Left lung (tissue), 10 donors: Measurements from ENCODE around the gene TNNI3. TPM values are rescaled to one million over a fixed set of nuclear protein-coding genes. Genes with fewer than 3 reads are reported as not detected.

Source experiments
- ATAC-seq: fragments of 200-7000 bp; cut with Tn5 transposase; one replicate; pipeline ENCODE4 v1.9.1; 2020; ENCODE audit warnings: moderate library complexity
- DNase-seq, 4 donors: peaks; one replicate each; pipeline ENCODE4 v3.0.0-alpha.2; 2013 to 2020
- H3K27ac ChIP-seq, 2 donors: fragments of 200-600 bp; sonication (generic) in 1 of 2; one replicate each; pipeline versions ENCODE4 v1.5.0 to v1.8.0; 2020 to 2021
- H3K27me3 ChIP-seq, 2 donors: fragments of 200-600 bp; sonication (generic) in 1 of 2; one replicate each; pipeline versions ENCODE4 v1.5.0 to v1.8.0; 2020 to 2021
- H3K36me3 ChIP-seq, 2 donors: fragments of 200-600 bp; sonication (generic) in 1 of 2; one replicate each; pipeline versions ENCODE4 v1.5.0 to v1.8.0; 2020 to 2021
- H3K4me1 ChIP-seq, 2 donors: fragments of 200-600 bp; one replicate each; pipeline ENCODE4 v1.8.0; 2021
- H3K4me3 ChIP-seq, 2 donors: fragments of 200-600 bp; sonication (generic) in 1 of 2; one replicate each; pipeline versions ENCODE4 v1.5.0 to v1.8.0; 2020 to 2021; ENCODE audit warnings: mild to moderate bottlenecking in 1 of 2
- H3K9me3 ChIP-seq, 2 donors: fragments of 200-600 bp; sonication (generic) in 1 of 2; one replicate each; pipeline versions ENCODE4 v1.5.0 to v1.8.0; 2020 to 2021
- CTCF ChIP-seq, 2 donors: fragments of 200-600 bp; sonication (generic) in 1 of 2; IDR thresholded peaks; one replicate each; pipeline versions ENCODE4 v1.5.0 to v1.8.0; 2021; ENCODE audit warnings: antibody characterized with exemption in 2 of 2
- intact Hi-C, 2 donors: fragments of 100-400 bp; cut with DNase I; formaldehyde crosslinking; loops; one replicate each; pipeline versions ENCODE4 v1.11.2 to v1.14.2; 2022
- polyA plus RNA-seq, 6 donors: library from polyadenylated mRNA; unstranded; fragments of 120-200 nt; gene quantifications; one replicate each; pipeline ENCODE4 v1.2.1, GENCODE V29; 2013; ENCODE audit not compliant: insufficient read length in 6 of 6
- total RNA-seq, 2 donors: library from RNA; stranded (reverse); fragmentation: NEBNext Ultra II Directional; extraction: Animal tissue kit (Norgen Biotek cat#: 25700); gene quantifications; one replicate each; pipeline ENCODE4 v1.2.1, GENCODE V29; 2021
- donor health status: DM: no; HTN: yes; CAD: no.
- donor health status: DM: no; HTN: no; CAD: no.

TNNI3 gene
- total and polyA plus RNA-seq, 8 donors = 0.75 to 1.6 (median 0.98) TPM; not detected in 1

- intact Hi-C loops = no loop called here
- peaks cover 10 to 24% of the 10 kb centered on the region in 2 donors for H3K4me1 ChIP-seq
- no peak for DNase-seq
- H3K27me3 ChIP-seq = peaks cover 88 to 100% of the 10 kb centered on the region in 2 donors
- TF ChIP-seq CTCF (IDR thresholded peaks at IDR 0.05) = no peak
- H3K9me3 ChIP-seq = no peaks in the 10 kb centered on the region
- no peak overlapping the region for H3K27ac ChIP-seq
- no peak overlapping the region for H3K4me3 ChIP-seq
- no peak for ATAC-seq
- H3K36me3 ChIP-seq = no peaks in the 10 kb centered on the region
Observed at GRCh38 chr19:55175117-55175867, 17.8 kb upstream of the TNNI3 start.

- no peak for TF ChIP-seq CTCF (IDR thresholded peaks at IDR 0.05)
- no peak overlapping the region for H3K4me3 ChIP-seq
- DNase-seq (no peak), ATAC-seq (no peak)
- peaks cover 10 to 19% of the 10 kb centered on the region in 2 donors for H3K4me1 ChIP-seq
- no peak overlapping the region for H3K27ac ChIP-seq
- intact Hi-C loops = no loop called here
- no peaks in the 10 kb centered on the region for H3K9me3 ChIP-seq
- peaks cover 80 to 100% of the 10 kb centered on the region in 2 donors for H3K27me3 ChIP-seq
- H3K36me3 ChIP-seq = no peaks in the 10 kb centered on the region
Observed at GRCh38 chr19:55174425-55175116, 17.0 kb upstream of the TNNI3 start.

GRCh38 chr19:55173714-55174409 is 16.3 kb upstream of the TNNI3 start:
- DNase-seq (no peak), ATAC-seq (peak; percentile 51)
- no peak overlapping the region for H3K27ac ChIP-seq
- no peaks in the 10 kb centered on the region for H3K9me3 ChIP-seq
- intact Hi-C loops = no loop called here
- H3K27me3 ChIP-seq = peaks cover 73 to 100% of the 10 kb centered on the region in 2 donors
- no peaks in the 10 kb centered on the region for H3K36me3 ChIP-seq
- TF ChIP-seq CTCF (IDR thresholded peaks at IDR 0.05) = no peak
- H3K4me3 ChIP-seq = peak overlapping the region in 1 of 2 donors; percentile 15
- peaks cover 6 to 12% of the 10 kb centered on the region in 2 donors for H3K4me1 ChIP-seq

GRCh38 chr19:55173186-55173713 is 15.7 kb upstream of the TNNI3 start:
- TF ChIP-seq CTCF (IDR thresholded peaks at IDR 0.05) = no peak
- Histone ChIP-seq H3K4me1 (peaks cover 6 to 10% of the 10 kb centered on the region in 2 donors), H3K36me3 (no peaks in the 10 kb centered on the region), H3K4me3 (peak overlapping the region in 1 of 2 donors; percentile 15), H3K9me3 (no peaks in the 10 kb centered on the region), H3K27me3 (peaks cover 68 to 100% of the 10 kb centered on the region in 2 donors), H3K27ac (no peak overlapping the region)
- ATAC-seq (no peak), DNase-seq (no peak)
- intact Hi-C loops = no loop called here
